GM04504 (cell line): ENCODE data around the gene STK32B.

Experiments
- DNase-seq: peaks from one replicate; pipeline ENCODE4 v3.0.0-alpha.2; 2012; ENCODE audit warnings: low read depth

Gene STK32B

GRCh38 chr4:5471206-5471605 is 419.9 kb downstream of the STK32B start:
- no peak for DNase-seq

GRCh38 chr4:5471691-5472090 is 420.4 kb downstream of the STK32B start:
- no peak for DNase-seq

GRCh38 chr4:5472160-5472591 is 420.9 kb downstream of the STK32B start:
- no peak for DNase-seq

GRCh38 chr4:5473125-5473524 is 421.8 kb downstream of the STK32B start:
- DNase-seq, result no peak

GRCh38 chr4:5474756-5475155 is 423.5 kb downstream of the STK32B start:
- DNase-seq, result peak; percentile 3

- no peak for DNase-seq
Observed at GRCh38 chr4:5477613-5478012, 426.3 kb downstream of the STK32B start.

GRCh38 chr4:5478169-5478568 is 426.9 kb downstream of the STK32B start:
- DNase-seq, result no peak

GRCh38 chr4:5478697-5479096 is 427.4 kb downstream of the STK32B start:
- DNase-seq, result no peak

GRCh38 chr4:5479518-5480060 is 428.3 kb downstream of the STK32B start:
- no peak for DNase-seq

- DNase-seq, result no peak
Observed at GRCh38 chr4:5488413-5488812, 437.1 kb downstream of the STK32B start.

GRCh38 chr4:5489260-5489659 is 438.0 kb downstream of the STK32B start:
- no peak for DNase-seq

GRCh38 chr4:5497489-5497888 is 446.2 kb downstream of the STK32B start:
- no peak for DNase-seq

- no peak for DNase-seq
Observed at GRCh38 chr4:5500165-5500564, 448.9 kb downstream of the STK32B start.

- no peak for DNase-seq
Observed at GRCh38 chr4:5503336-5503936, 452.2 kb downstream of the STK32B start.

GRCh38 chr4:5504486-5504885 is 453.2 kb downstream of the STK32B start:
- no peak for DNase-seq

GRCh38 chr4:5510504-5510903 is 459.2 kb downstream of the STK32B start:
- DNase-seq, result no peak

GRCh38 chr4:5511791-5512190 is 460.5 kb downstream of the STK32B start:
- DNase-seq, result no peak

- DNase-seq, result no peak
Observed at GRCh38 chr4:5515646-5516045, 464.4 kb downstream of the STK32B start.

GRCh38 chr4:5517372-5517771 is 466.1 kb downstream of the STK32B start:
- DNase-seq, result no peak

- DNase-seq, result peak; percentile 70
Observed at GRCh38 chr4:5524446-5525299, 473.4 kb downstream of the STK32B start.

- no peak for DNase-seq
Observed at GRCh38 chr4:5526080-5526846, 475.0 kb downstream of the STK32B start.

- no peak for DNase-seq
Observed at GRCh38 chr4:5527211-5527610, 475.9 kb downstream of the STK32B start.

GRCh38 chr4:5528031-5528436 is 476.8 kb downstream of the STK32B start:
- DNase-seq, result no peak
